ENCODE measurements around the gene EZH1. TPM values are rescaled to one million over a fixed set of nuclear protein-coding genes. Genes with fewer than 3 reads are reported as not detected.

EZH1 gene
- total RNA-seq, 1 experiment from 2014 or later, result 45.5 TPM

- no peak overlapping the region for H3K27ac Mint-ChIP-seq (ENCODE audit: unreplicated experiment)
- H3K4me1 Mint-ChIP-seq (ENCODE audit: low read depth, unreplicated experiment), result no peaks in the 10 kb centered on the region
- CTCF ChIA-PET, result interaction anchor here (0.5 to 1.2 kb wide), 3 partner anchors 16 to 144 kb away, joined by 3 to 5 read pairs (median 4); no protein-coding TSS in a partner anchor
- peaks cover 7% of the 10 kb centered on the region for H3K36me3 Mint-ChIP-seq (ENCODE audit: insufficient read depth, unreplicated experiment)
- H3K4me3 Mint-ChIP-seq (ENCODE audit: low read depth, unreplicated experiment), result no peak overlapping the region
- no peaks in the 10 kb centered on the region for H3K9me3 Mint-ChIP-seq (ENCODE audit: low read depth, unreplicated experiment)
- no peak for TF ChIP-seq CTCF (IDR thresholded peaks at IDR 0.05; ENCODE audit: unreplicated experiment)
- DNase-seq, result no peak
- BruUV-seq (replicated peaks), result no TSS peak
- intact Hi-C loops (cut with micrococcal nuclease; ENCODE audit: unreplicated experiment), result no loop called here
- no peaks in the 10 kb centered on the region for H3K27me3 Mint-ChIP-seq (ENCODE audit: unreplicated experiment)
These were observed 46.0 kb downstream of the EZH1 start for GRCh38 chr17:42698736-42699414.

- Mint-ChIP-seq H3K9me3 (ENCODE audit: low read depth, unreplicated experiment) (no peaks in the 10 kb centered on the region), H3K4me3 (ENCODE audit: low read depth, unreplicated experiment) (no peak overlapping the region), H3K36me3 (ENCODE audit: insufficient read depth, unreplicated experiment) (peaks cover 7% of the 10 kb centered on the region), H3K27me3 (ENCODE audit: unreplicated experiment) (no peaks in the 10 kb centered on the region), H3K4me1 (ENCODE audit: low read depth, unreplicated experiment) (no peaks in the 10 kb centered on the region), H3K27ac (ENCODE audit: unreplicated experiment) (no peak overlapping the region)
- no peak for TF ChIP-seq CTCF (IDR thresholded peaks at IDR 0.05; ENCODE audit: unreplicated experiment)
- no peak for DNase-seq
- CTCF ChIA-PET, result interaction anchor here (0.6 to 1.6 kb wide), 5 partner anchors 12 to 168 kb away, joined by 3 to 5 read pairs (median 4); no protein-coding TSS in a partner anchor
- no TSS peak for BruUV-seq (replicated peaks)
- intact Hi-C loops (cut with micrococcal nuclease; ENCODE audit: unreplicated experiment), result no loop called here
These were observed 47.6 kb downstream of the EZH1 start for GRCh38 chr17:42697108-42697811.

GRCh38 chr17:42695500-42695899 lies 49.3 kb downstream of the EZH1 start:
- H3K36me3 Mint-ChIP-seq (ENCODE audit: insufficient read depth, unreplicated experiment), result peaks cover 7% of the 10 kb centered on the region
- no TSS peak for BruUV-seq (replicated peaks)
- CTCF ChIA-PET, result no interaction called here
- no peak overlapping the region for H3K27ac Mint-ChIP-seq (ENCODE audit: unreplicated experiment)
- no peaks in the 10 kb centered on the region for H3K27me3 Mint-ChIP-seq (ENCODE audit: unreplicated experiment)
- H3K9me3 Mint-ChIP-seq (ENCODE audit: low read depth, unreplicated experiment), result no peaks in the 10 kb centered on the region
- H3K4me1 Mint-ChIP-seq (ENCODE audit: low read depth, unreplicated experiment), result no peaks in the 10 kb centered on the region
- no peak overlapping the region for H3K4me3 Mint-ChIP-seq (ENCODE audit: low read depth, unreplicated experiment)
- no peak for DNase-seq
- intact Hi-C loops (cut with micrococcal nuclease; ENCODE audit: unreplicated experiment), result no loop called here
- no peak for TF ChIP-seq CTCF (IDR thresholded peaks at IDR 0.05; ENCODE audit: unreplicated experiment)

GRCh38 chr17:42694524-42694923 lies 50.3 kb downstream of the EZH1 start:
- no peaks in the 10 kb centered on the region for H3K9me3 Mint-ChIP-seq (ENCODE audit: low read depth, unreplicated experiment)
- no peaks in the 10 kb centered on the region for H3K27me3 Mint-ChIP-seq (ENCODE audit: unreplicated experiment)
- DNase-seq, result no peak
- intact Hi-C loops (cut with micrococcal nuclease; ENCODE audit: unreplicated experiment), result no loop called here
- H3K4me1 Mint-ChIP-seq (ENCODE audit: low read depth, unreplicated experiment), result no peaks in the 10 kb centered on the region
- CTCF ChIA-PET, result no interaction called here
- H3K27ac Mint-ChIP-seq (ENCODE audit: unreplicated experiment), result no peak overlapping the region
- peaks cover 7% of the 10 kb centered on the region for H3K36me3 Mint-ChIP-seq (ENCODE audit: insufficient read depth, unreplicated experiment)
- TF ChIP-seq CTCF (IDR thresholded peaks at IDR 0.05; ENCODE audit: unreplicated experiment), result no peak
- no peak overlapping the region for H3K4me3 Mint-ChIP-seq (ENCODE audit: low read depth, unreplicated experiment)
- no TSS peak for BruUV-seq (replicated peaks)
